ENCODE data around the gene GPSM1. TPM values are rescaled to one million over a fixed set of nuclear protein-coding genes. Genes with fewer than 3 reads are reported as not detected.

GPSM1 gene
- total and polyA plus RNA-seq, 7 donors = 2.3 to 16.1 (median 5.0) TPM

GRCh38 chr9:136342181-136343120 lies 15.1 kb downstream of the GPSM1 start:
- H3K36me3 ChIP-seq = peaks cover 0 to 19% (median under 1%) of the 10 kb centered on the region in 4 donors
- DNase-seq = peak; percentile 93
- WGBS, 2 donors = 8 to 34% methylated on average over 60 of the region's 60 CpGs
- peak overlapping the region; percentile 48 to 74 (median 62) for H3K27ac ChIP-seq
- no peaks in the 10 kb centered on the region for H3K9me3 ChIP-seq
- peaks cover 0 to 37% (median 24%) of the 10 kb centered on the region in 4 donors for H3K4me1 ChIP-seq
- intact Hi-C loops (cut with DNase I) = no loop called here
- H3K4me3 ChIP-seq = peak overlapping the region; percentile 32 to 59 (median 55)
- no peaks in the 10 kb centered on the region for H3K27me3 ChIP-seq
- TF ChIP-seq POLR2A (IDR thresholded peaks at IDR 0.05) (no peak), CTCF (IDR thresholded peaks at IDR 0.05) (no peak), POLR2AphosphoS5 (IDR thresholded peaks at IDR 0.05) (peak in 3 of 4 donors; percentile 13 to 36 (median 33))

GRCh38 chr9:136343121-136343883 lies 16.0 kb downstream of the GPSM1 start:
- peaks cover 0 to 37% (median 24%) of the 10 kb centered on the region in 4 donors for H3K4me1 ChIP-seq
- peak overlapping the region in 3 of 4 donors; percentile 53 to 59 (median 57) for H3K4me3 ChIP-seq
- intact Hi-C loops (cut with DNase I) = no loop called here
- peak overlapping the region; percentile 48 to 74 (median 62) for H3K27ac ChIP-seq
- no peaks in the 10 kb centered on the region for H3K27me3 ChIP-seq
- TF ChIP-seq POLR2AphosphoS5 (IDR thresholded peaks at IDR 0.05) (no peak), CTCF (IDR thresholded peaks at IDR 0.05) (no peak), POLR2A (IDR thresholded peaks at IDR 0.05) (no peak), EP300 (IDR thresholded peaks at IDR 0.05) (no peak)
- no peaks in the 10 kb centered on the region for H3K9me3 ChIP-seq
- DNase-seq = no peak
- 45 to 72% methylated on average over 23 of the region's 23 CpGs for WGBS, 2 donors
- peaks cover 0 to 11% (median 0%) of the 10 kb centered on the region in 4 donors for H3K36me3 ChIP-seq

GRCh38 chr9:136343884-136344269 lies 16.5 kb downstream of the GPSM1 start:
- Histone ChIP-seq H3K36me3 (peaks cover 0 to 7% (median 0%) of the 10 kb centered on the region in 4 donors), H3K27me3 (no peaks in the 10 kb centered on the region), H3K4me1 (peaks cover 0 to 37% (median 24%) of the 10 kb centered on the region in 4 donors), H3K9me3 (no peaks in the 10 kb centered on the region), H3K27ac (peak overlapping the region in 1 of 4 donors; percentile 74), H3K4me3 (no peak overlapping the region)
- intact Hi-C loops (cut with DNase I) = no loop called here
- WGBS, 2 donors = 84 to 95% methylated on average over 24 of the region's 24 CpGs
- TF ChIP-seq POLR2AphosphoS5 (IDR thresholded peaks at IDR 0.05) (no peak), POLR2A (IDR thresholded peaks at IDR 0.05) (no peak), CTCF (IDR thresholded peaks at IDR 0.05) (no peak)
- DNase-seq = no peak

- no peak for DNase-seq
- TF ChIP-seq POLR2A (IDR thresholded peaks at IDR 0.05) = no peak
- TF ChIP-seq POLR2AphosphoS5 (IDR thresholded peaks at IDR 0.05) = no peak
- no peak for TF ChIP-seq CTCF (IDR thresholded peaks at IDR 0.05)
- no peak for TF ChIP-seq EP300 (IDR thresholded peaks at IDR 0.05)
- peaks cover 0 to 16% (median 0%) of the 10 kb centered on the region in 4 donors for H3K36me3 ChIP-seq
- 68 to 78% methylated on average over 21 of the region's 21 CpGs for WGBS, 2 donors
- H3K4me3 ChIP-seq = no peak overlapping the region
- peak overlapping the region in 2 of 4 donors; percentile 20 to 62 for H3K27ac ChIP-seq
- H3K27me3 ChIP-seq = no peaks in the 10 kb centered on the region
- intact Hi-C loops (cut with DNase I) = no loop called here
- H3K4me1 ChIP-seq = peaks cover 0 to 34% (median 24%) of the 10 kb centered on the region in 4 donors
- no peaks in the 10 kb centered on the region for H3K9me3 ChIP-seq
These were observed 17.4 kb downstream of the GPSM1 start for GRCh38 chr9:136344544-136345280.

Data from sigmoid colon (tissue), 7 donors.